Fibroblast of gingiva (primary cell): ENCODE data around the gene ZNF284.
"Not testable (repeated sequence)": the region's sequence is repeated elsewhere in the genome, so short reads cannot be mapped to it uniquely, and the experiment has no call there.

Source experiments
- DNase-seq: peaks from one replicate; pipeline ENCODE4 v3.0.0-alpha.2; 2011; ENCODE audit warnings: low read depth

The ZNF284 gene

GRCh38 chr19:44111910-44112463 is 40.0 kb downstream of the ZNF284 start:
- DNase-seq, result peak; percentile 85

- DNase-seq, result no peak
Measured at GRCh38 chr19:44112802-44113137, 40.8 kb downstream of the ZNF284 start.

GRCh38 chr19:44113138-44113783 is 41.3 kb downstream of the ZNF284 start, which contains the start of gene ZNF225:
Gene ZNF225 (plus strand): TSS chr19:44113399. CDS start chr19:44115828, 2,429 bp downstream.
- peak; percentile 98 for DNase-seq

GRCh38 chr19:44113784-44114390 is 41.9 kb downstream of the ZNF284 start:
- no peak for DNase-seq

GRCh38 chr19:44121162-44121561 is 49.2 kb downstream of the ZNF284 start:
- not testable (repeated sequence) for DNase-seq

- DNase-seq, result no peak
Measured at GRCh38 chr19:44131955-44132354, 60.0 kb downstream of the ZNF284 start.
